PC-9 (cell line): ENCODE measurements around the gene UST. TPM values are rescaled to one million over a fixed set of nuclear protein-coding genes. Genes with fewer than 3 reads are reported as not detected.

Source experiments
- BruUV-seq: library from RNA; stranded (reverse); fragments of 400-500 nt; replicated peaks from 2 replicates; lab custom pipeline; 2021; lab: Mats Ljungman, UMichigan
- CTCF ChIA-PET: fragments of 300-600 bp; sonication (Branson Sonifier 250); formaldehyde crosslinking; loops from one replicate; lab custom pipeline; 2022; ENCODE audit warnings: antibody characterized with exemption; lab: Charles Lee
- POLR2A ChIA-PET: fragments of 300-600 bp; sonication (Branson Sonifier 250); formaldehyde crosslinking; loops from one replicate; lab custom pipeline; 2022; ENCODE audit warnings: antibody characterized with exemption; ENCODE audit not compliant: unreplicated experiment; lab: Charles Lee
- DNase-seq, 2 experiments: peaks; one replicate each; pipeline versions ENCODE4 v3.0.0 to v3.0.0-alpha.2; 2015 to 2022; ENCODE audit warnings: mixed read lengths in 1 of 2
- H2AFZ ChIP-seq: fragments of 200-600 bp; sonication (generic); 2 replicates; pipeline ENCODE4 v1.8.1; 2017; ENCODE audit warnings: antibody characterized with exemption
- H3F3A ChIP-seq: fragments of 200-600 bp; sonication (generic); 2 replicates; pipeline ENCODE4 v1.8.1; 2017; ENCODE audit warnings: antibody characterized with exemption, mild to moderate bottlenecking, low read depth; ENCODE audit not compliant: insufficient read depth
- H3K27ac ChIP-seq: fragments of 200-600 bp; sonication (generic); 2 replicates; pipeline ENCODE4 v1.6.1; 2016; ENCODE audit warnings: mixed run types
- H3K27me3 ChIP-seq: fragments of 200-600 bp; sonication (generic); 2 replicates; pipeline ENCODE4 v1.6.1; 2016; ENCODE audit warnings: low read depth, mixed run types; ENCODE audit not compliant: insufficient read depth
- H3K36me3 ChIP-seq: fragments of 200-600 bp; sonication (generic); 2 replicates; pipeline ENCODE4 v1.6.1; 2016; ENCODE audit warnings: low read depth, mixed run types
- H3K4me1 ChIP-seq: fragments of 200-600 bp; sonication (generic); replicated peaks from 2 replicates; pipeline ENCODE4 v1.6.1; 2016; ENCODE audit warnings: mixed run types; ENCODE audit not compliant: insufficient read depth
- H3K4me2 ChIP-seq: fragments of 200-600 bp; sonication (generic); 2 replicates; pipeline ENCODE4 v1.6.1; 2017; ENCODE audit warnings: mixed run types
- H3K4me3 ChIP-seq: fragments of 200-600 bp; sonication (generic); 2 replicates; pipeline ENCODE4 v1.6.1; 2016; ENCODE audit warnings: mixed run types
- H3K79me2 ChIP-seq: fragments of 200-600 bp; sonication (generic); 2 replicates; pipeline ENCODE4 v1.6.1; 2017; ENCODE audit warnings: low read depth, mixed run types
- H3K9me2 ChIP-seq: fragments of 200-600 bp; sonication (generic); 2 replicates; pipeline ENCODE4 v1.8.1; 2017; ENCODE audit warnings: mild to moderate bottlenecking; ENCODE audit not compliant: insufficient read depth
- H3K9me3 ChIP-seq: fragments of 200-600 bp; sonication (generic); 2 replicates; pipeline ENCODE4 v1.8.1; 2016; ENCODE audit warnings: low read depth; ENCODE audit not compliant: insufficient read depth
- H4K20me1 ChIP-seq: fragments of 200-600 bp; sonication (generic); 2 replicates; pipeline ENCODE4 v1.8.1; 2017; ENCODE audit not compliant: insufficient read depth
- CTCF ChIP-seq: fragments of 200-600 bp; sonication (generic); conservative IDR thresholded peaks from 2 replicates; pipeline ENCODE4 v1.6.1; 2017; ENCODE audit warnings: mixed run types, antibody characterized with exemption, mild to moderate bottlenecking, moderate library complexity
- EZH2 ChIP-seq: fragments of 200-600 bp; sonication (generic); IDR thresholded peaks from 2 replicates; pipeline ENCODE4 v1.8.0; 2017; ENCODE audit warnings: antibody characterized with exemption, low read depth
- intact Hi-C: fragments of 100-400 bp; cut with micrococcal nuclease; formaldehyde crosslinking; loops from one replicate; pipeline ENCODE4 v1.10.0; 2022; ENCODE audit not compliant: unreplicated experiment
- total RNA-seq: library from RNA; stranded (reverse); gene quantifications from 2 replicates; pipeline ENCODE4 v1.2.3, GENCODE V29; 2021

Gene UST
- total RNA-seq, 1 experiment from 2014 or later, result 4.2 TPM

GRCh38 chr6:148747145-148747470, 278 bp downstream of the UST start:
- POLR2A ChIA-PET, result no interaction called here
- no peaks in the 10 kb centered on the region for H3K9me3 ChIP-seq
- H3K9me2 ChIP-seq, result no peaks in the 10 kb centered on the region
- CTCF ChIA-PET, result no interaction called here
- peaks cover 8% of the 10 kb centered on the region for H3K4me1 ChIP-seq
- intact Hi-C loops, result loop anchor here (2.0 to 5.0 kb wide), 3 partner anchors 90 to 280 kb away; no protein-coding TSS in a partner anchor
- H3K36me3 ChIP-seq, result no peaks in the 10 kb centered on the region
- no TSS peak for BruUV-seq
- peak overlapping the region; percentile 62; the same call in 1 of the 2 replicates for H2AFZ ChIP-seq
- no peak overlapping the region for H3K27ac ChIP-seq
- peak overlapping the region; percentile 89 for H3K4me2 ChIP-seq
- TF ChIP-seq CTCF (no peak), EZH2 (no peak)
- no peaks in the 10 kb centered on the region for H4K20me1 ChIP-seq
- peak in 1 of 2 experiments; percentile 41 for DNase-seq
- peak overlapping the region; percentile 82 for H3K4me3 ChIP-seq
- no peaks in the 10 kb centered on the region for H3K79me2 ChIP-seq
- H3K27me3 ChIP-seq, result no peaks in the 10 kb centered on the region
- no peaks in the 10 kb centered on the region for H3F3A ChIP-seq

- peak in 1 of 2 experiments; percentile 49 for DNase-seq
- POLR2A ChIA-PET, result no interaction called here
- no TSS peak for BruUV-seq
Observed at GRCh38 chr6:148747471-148748165, 788 bp downstream of the UST start.

GRCh38 chr6:148749674-148750073, 2.8 kb downstream of the UST start:
- peaks cover 8% of the 10 kb centered on the region for H3K4me1 ChIP-seq
- no peaks in the 10 kb centered on the region for H3F3A ChIP-seq
- H3K9me2 ChIP-seq, result no peaks in the 10 kb centered on the region
- BruUV-seq, result no TSS peak
- no peaks in the 10 kb centered on the region for H3K9me3 ChIP-seq
- intact Hi-C loops, result loop anchor here (5.0 kb wide), 2 partner anchors 88 to 172 kb away; no protein-coding TSS in a partner anchor
- H4K20me1 ChIP-seq, result no peaks in the 10 kb centered on the region
- no peak overlapping the region for H3K4me2 ChIP-seq
- POLR2A ChIA-PET, result no interaction called here
- H3K4me3 ChIP-seq, result no peak overlapping the region
- no peaks in the 10 kb centered on the region for H3K27me3 ChIP-seq
- H3K79me2 ChIP-seq, result no peaks in the 10 kb centered on the region
- H3K36me3 ChIP-seq, result no peaks in the 10 kb centered on the region
- TF ChIP-seq CTCF, result no peak
- no peak for DNase-seq
- H3K27ac ChIP-seq, result no peak overlapping the region
- no peak overlapping the region for H2AFZ ChIP-seq
- CTCF ChIA-PET, result no interaction called here

More at GRCh38 chr6:148747471-148748165, 788 bp downstream of the UST start:
- peak overlapping the region; percentile 89 for H3K4me2 ChIP-seq
- no peaks in the 10 kb centered on the region for H3K79me2 ChIP-seq
- H3K4me1 ChIP-seq, result peaks cover 8% of the 10 kb centered on the region
- CTCF ChIA-PET, result no interaction called here
- H3K4me3 ChIP-seq, result peak overlapping the region; percentile 82
- no peak overlapping the region for H3K27ac ChIP-seq
- H3K36me3 ChIP-seq, result no peaks in the 10 kb centered on the region
- no peaks in the 10 kb centered on the region for H3F3A ChIP-seq
- H3K9me3 ChIP-seq, result no peaks in the 10 kb centered on the region
- H2AFZ ChIP-seq, result peak overlapping the region; percentile 62; the same call in 1 of the 2 replicates
- intact Hi-C loops, result loop anchor here (2.0 to 5.0 kb wide), 3 partner anchors 90 to 279 kb away; no protein-coding TSS in a partner anchor
- H3K9me2 ChIP-seq, result no peaks in the 10 kb centered on the region
- H4K20me1 ChIP-seq, result no peaks in the 10 kb centered on the region
- H3K27me3 ChIP-seq, result no peaks in the 10 kb centered on the region
- TF ChIP-seq CTCF (no peak), EZH2 (no peak)
